Heart right ventricle (tissue), 16 donors: ENCODE measurements around the gene GGA3. TPM values are rescaled to one million over a fixed set of nuclear protein-coding genes. Genes with fewer than 3 reads are reported as not detected.
A peak's percentile ranks its signal among the peaks of the same experiment; 100 is the strongest.

Source experiments
- ATAC-seq, 8 donors: fragments of 200-7000 bp; cut with Tn5 transposase; one replicate each; pipeline ENCODE4 v1.9.1; 2020; ENCODE audit warnings: mild to moderate bottlenecking in 8 of 8, moderate library complexity in 8 of 8, moderate number of reproducible peaks in 1 of 8
- DNase-seq, 2 donors: peaks; one replicate each; pipeline ENCODE4 v3.0.0-alpha.2; 2020
- H3K27ac ChIP-seq, 10 donors: fragments of 200-600 bp; sonication (generic) in 2 of 10; one replicate each; pipeline versions ENCODE4 v1.5.0 to v1.8.0; 2020 to 2022; ENCODE audit warnings: mild to moderate bottlenecking in 3 of 10
- H3K27me3 ChIP-seq, 7 donors: fragments of 200-600 bp; one replicate each; pipeline ENCODE4 v1.8.0; 2021 to 2022; ENCODE audit warnings: mild to moderate bottlenecking in 2 of 7
- H3K36me3 ChIP-seq, 9 donors: fragments of 200-600 bp; sonication (generic) in 1 of 9; one replicate each; pipeline versions ENCODE4 v1.5.0 to v1.8.0; 2020 to 2022; ENCODE audit warnings: mild to moderate bottlenecking in 2 of 9
- H3K4me1 ChIP-seq, 9 donors: fragments of 200-600 bp; sonication (generic) in 1 of 9; one replicate each; pipeline versions ENCODE4 v1.5.0 to v1.8.0; 2020 to 2022; ENCODE audit warnings: mild to moderate bottlenecking in 4 of 9
- H3K4me3 ChIP-seq, 10 donors: fragments of 200-600 bp; sonication (generic) in 2 of 10; one replicate each; pipeline versions ENCODE4 v1.5.0 to v1.8.0; 2020 to 2022; ENCODE audit warnings: mild to moderate bottlenecking in 7 of 10, moderate library complexity in 2 of 10
- H3K9me3 ChIP-seq, 11 donors: fragments of 200-600 bp in 10 of 11; sonication (generic) in 2 of 11; one replicate each; pipeline versions ENCODE4 v1.5.0 to v1.8.0; 2013 to 2022; ENCODE audit warnings: mild to moderate bottlenecking in 2 of 11, control low read depth in 1 of 11, moderate library complexity in 1 of 11
- CTCF ChIP-seq, 9 donors: fragments of 200-600 bp; sonication (generic) in 2 of 9; IDR thresholded peaks; one replicate each; pipeline versions ENCODE4 v1.5.0 to v1.8.0; 2021 to 2022; ENCODE audit warnings: antibody characterized with exemption in 9 of 9, mild to moderate bottlenecking in 5 of 9, moderate library complexity in 1 of 9
- WGBS, 2 donors: extraction: QIAGEN DNeasy Blood & Tissue Kit; methylation state at CpG; one replicate each; pipeline ENCODE4 v1.1.7; 2013; ENCODE audit warnings: inconsistent platforms in 1 of 2; 5-methylcytosine and 5-hydroxymethylcytosine counted together
- intact Hi-C, 10 donors: fragments of 100-400 bp; cut with DNase I; formaldehyde crosslinking; loops; one replicate each; pipeline versions ENCODE4 v1.11.1 to v1.14.2; 2022
- polyA plus RNA-seq, 2 donors: library from polyadenylated mRNA; stranded (reverse); fragments of 200-250 nt; gene quantifications; one replicate each; pipeline ENCODE4 v1.2.3, GENCODE V29; 2013
- total RNA-seq, 10 donors: library from RNA; stranded (reverse); fragmentation: NEBNext Ultra II Directional in 3 of 10; extraction: Animal tissue kit (Norgen Biotek cat#: 25700) in 3 of 10; gene quantifications; one replicate each; pipeline versions ENCODE4 v1.2.1 to v1.2.4, GENCODE V29; 2021 to 2023
- donor health status: Arrhythmogenic right ventricular cardiomyopathy.
- donor health status: ischemic (EF 13 %, LVEDD 7.1; RV severe dilation, severe dysfunction).
- donor health status: healthy with polysubstance abuse.
- donor health status: DM: no; HTN: yes; CAD: no.
- donor health status: DM: no; HTN: no; CAD: no.
- donor health status: ischemic (EF 25% LVEDD 6.9; RV normal size, moderate dysfunction).
- donor health status: ischemic (EF 25% LVEDD 5.7; RV mildly dilated, moderate dysfunction).
- donor health status: healthy.
- donor health status: DM: yes; HTN: yes; CAD: no.
- donor health status: Ischemic cardiomyopathy.
- donor health status: ischemic (EF 35%, LVEDD 5.7; RV mildly dilated, moderate dysfunction).
- donor health status: nonischemic (EF 11% LVEDD 7.7; RV severe dilation, severe dysfunction).
- donor health status: DM: yes; HTN: yes; CAD: no.
- donor health status: PGD.
- donor health status: ischemic (EF 29% LVEDD 5.4; RV normal size, mild dysfunction).
- donor health status: nonischemic (EF 23%, LVEDD 6.1; RV moderate dilation, normal function).

The GGA3 gene
- total and polyA plus RNA-seq, 12 donors: 13.1 to 30.2 (median 20.7) TPM

GRCh38 chr17:75266316-75267152 is 5.1 kb upstream of the GGA3 start:
- no peak for TF ChIP-seq CTCF (IDR thresholded peaks at IDR 0.05)
- DNase-seq: no peak
- Histone ChIP-seq H3K27ac (peak overlapping the region in 1 of 10 donors; percentile 26), H3K27me3 (no peaks in the 10 kb centered on the region), H3K4me1 (peaks cover 4 to 57% (median 29%) of the 10 kb centered on the region in 9 donors), H3K4me3 (no peak overlapping the region), H3K9me3 (no peaks in the 10 kb centered on the region), H3K36me3 (peaks cover 0 to 53% (median 35%) of the 10 kb centered on the region in 9 donors)
- intact Hi-C loops: no loop called here
- WGBS, 2 donors: 86 to 87% methylated on average over 13 of the region's 13 CpGs
- no peak for ATAC-seq

DNA sequence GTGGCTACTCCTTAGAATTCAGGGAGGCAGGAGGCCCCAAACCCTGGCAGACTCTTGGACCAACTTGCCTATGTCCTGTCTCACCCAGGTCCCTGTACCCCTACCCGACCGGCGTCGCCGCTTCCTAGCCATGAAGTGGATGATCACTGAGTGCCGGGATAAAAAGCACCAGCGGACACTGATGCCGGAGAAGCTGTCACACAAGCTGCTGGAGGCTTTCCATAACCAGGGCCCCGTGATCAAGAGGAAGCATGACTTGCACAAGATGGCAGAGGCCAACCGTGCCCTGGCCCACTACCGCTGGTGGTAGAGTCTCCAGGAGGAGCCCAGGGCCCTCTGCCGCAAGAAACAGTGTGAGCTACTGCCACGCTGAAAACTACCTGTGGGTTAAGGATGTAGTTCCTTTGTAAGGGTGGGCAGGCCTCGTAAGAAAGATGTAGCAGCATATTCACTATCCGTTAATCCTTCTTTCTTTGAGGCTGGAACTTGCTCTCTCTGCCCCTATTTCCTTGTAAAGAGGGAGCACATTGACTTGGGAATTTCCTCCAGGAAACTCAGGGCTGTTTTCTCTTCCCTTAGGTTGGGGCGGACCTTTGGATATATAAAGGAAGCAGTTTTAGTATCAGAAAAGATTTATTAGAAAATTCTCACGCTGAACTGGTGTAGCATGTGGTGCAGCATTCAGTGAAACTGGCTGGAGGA is 4.4 kb upstream of the GGA3 start:
- H3K36me3 ChIP-seq: peaks cover 0 to 53% (median 35%) of the 10 kb centered on the region in 9 donors
- 87% methylated on average over 17 of the region's 17 CpGs for WGBS, 2 donors
- no peak for ATAC-seq
- H3K27ac ChIP-seq: peak overlapping the region in 1 of 10 donors; percentile 26
- no peak for DNase-seq
- no peak overlapping the region for H3K4me3 ChIP-seq
- peaks cover 4 to 57% (median 29%) of the 10 kb centered on the region in 9 donors for H3K4me1 ChIP-seq
- no peak for TF ChIP-seq CTCF (IDR thresholded peaks at IDR 0.05)
- intact Hi-C loops: no loop called here
- H3K9me3 ChIP-seq: no peaks in the 10 kb centered on the region
- no peaks in the 10 kb centered on the region for H3K27me3 ChIP-seq

DNA sequence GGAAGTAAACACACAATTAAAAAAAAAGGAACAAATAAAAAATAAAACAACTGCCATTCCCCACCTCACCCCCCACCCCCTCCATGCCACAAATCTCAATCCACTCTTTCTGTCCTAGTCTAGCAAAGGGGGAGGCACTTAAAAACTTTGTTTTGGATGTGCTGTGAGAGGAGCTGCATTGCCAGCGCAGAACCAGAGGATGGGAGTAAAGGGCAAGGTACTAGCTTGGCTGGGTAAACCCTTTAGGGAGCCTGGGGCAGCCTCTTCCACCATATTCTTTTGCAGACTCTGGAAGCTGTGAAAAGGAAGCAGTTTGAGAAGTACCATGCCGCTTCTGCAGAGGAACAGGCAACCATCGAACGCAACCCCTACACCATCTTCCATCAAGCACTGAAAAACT is 1.6 kb upstream of the GGA3 start:
- H3K4me3 ChIP-seq: peak overlapping the region in 4 of 10 donors; percentile 75 to 95 (median 82)
- 93% methylated on average over 4 of the region's 4 CpGs for WGBS, 2 donors

More for the DNA sequence above, 1.6 kb upstream of the GGA3 start:
- ATAC-seq: no peak
- Histone ChIP-seq H3K27ac (no peak overlapping the region), H3K36me3 (peaks cover 0 to 53% (median 35%) of the 10 kb centered on the region in 9 donors), H3K9me3 (no peaks in the 10 kb centered on the region), H3K4me1 (peaks cover 4 to 57% (median 38%) of the 10 kb centered on the region in 9 donors), H3K27me3 (no peaks in the 10 kb centered on the region)
- intact Hi-C loops: no loop called here
- no peak for TF ChIP-seq CTCF (IDR thresholded peaks at IDR 0.05)
- no peak for DNase-seq
